T-helper 2 cell treated with Interferon-gamma antibody and Interleukin-4, amounts not matched to agents 5 μg/mL and 100 μg/mL, for 36 hours (primary cell): ENCODE results near the gene TEAD3.

Experiments
- DNase-seq: peaks from one replicate; pipeline ENCODE4 v3.0.0; 2021; ENCODE audit warnings: low spot score
- H3K27ac Mint-ChIP-seq: one replicate; pipeline ENCODE4 v1.8.0; 2021; ENCODE audit warnings: mild to moderate bottlenecking, mixed read lengths
- H3K27me3 Mint-ChIP-seq: one replicate; pipeline ENCODE4 v1.8.0; 2021; ENCODE audit warnings: low read depth, mixed read lengths
- H3K36me3 Mint-ChIP-seq: one replicate; pipeline ENCODE4 v1.8.0; 2021; ENCODE audit warnings: low read depth, mixed read lengths
- H3K4me1 Mint-ChIP-seq: one replicate; pipeline ENCODE4 v1.8.0; 2021; ENCODE audit warnings: low read depth, mixed read lengths
- H3K4me3 Mint-ChIP-seq: one replicate; pipeline ENCODE4 v1.8.0; 2022; ENCODE audit warnings: mild to moderate bottlenecking, moderate library complexity, mixed read lengths
- H3K9me3 Mint-ChIP-seq: one replicate; pipeline ENCODE4 v1.8.0; 2021; ENCODE audit warnings: mixed read lengths

Gene TEAD3

GRCh38 chr6:35469751-35470662 is 26.9 kb downstream of the TEAD3 start:
- Mint-ChIP-seq H3K27me3 (no peaks in the 10 kb centered on the region), H3K9me3 (no peaks in the 10 kb centered on the region), H3K4me1 (peaks cover 26% of the 10 kb centered on the region), H3K27ac (peak overlapping the region; percentile 73), H3K36me3 (peaks cover 68% of the 10 kb centered on the region), H3K4me3 (peak overlapping the region; percentile 99)
- DNase-seq: no peak

- H3K9me3 Mint-ChIP-seq: no peaks in the 10 kb centered on the region
- H3K4me3 Mint-ChIP-seq: peak overlapping the region; percentile 99
- no peak for DNase-seq
- H3K27me3 Mint-ChIP-seq: no peaks in the 10 kb centered on the region
- peaks cover 72% of the 10 kb centered on the region for H3K36me3 Mint-ChIP-seq
- peak overlapping the region; percentile 99 for H3K27ac Mint-ChIP-seq
- peaks cover 26% of the 10 kb centered on the region for H3K4me1 Mint-ChIP-seq
These were observed 27.7 kb downstream of the TEAD3 start for GRCh38 chr6:35468980-35469750.

- Mint-ChIP-seq H3K9me3 (no peaks in the 10 kb centered on the region), H3K27me3 (no peaks in the 10 kb centered on the region), H3K36me3 (peaks cover 76% of the 10 kb centered on the region), H3K4me1 (peaks cover 26% of the 10 kb centered on the region), H3K27ac (peak within 1 kb of the TSS; percentile 99), H3K4me3 (peak within 1 kb of the TSS; percentile 99)
- DNase-seq: peak; percentile 94
These were observed 28.5 kb downstream of the TEAD3 start, which contains the start of gene RPL10A for GRCh38 chr6:35468181-35468979. TSS of gene RPL10A (plus strand) at chr6:35468401. CDS start at chr6:35468435, 34 bp downstream.

GRCh38 chr6:35465646-35466045 is 31.2 kb downstream of the TEAD3 start:
- no peak overlapping the region for H3K27ac Mint-ChIP-seq
- no peak overlapping the region for H3K4me3 Mint-ChIP-seq
- no peaks in the 10 kb centered on the region for H3K9me3 Mint-ChIP-seq
- peaks cover 63% of the 10 kb centered on the region for H3K36me3 Mint-ChIP-seq
- peaks cover 18% of the 10 kb centered on the region for H3K4me1 Mint-ChIP-seq
- no peak for DNase-seq
- no peaks in the 10 kb centered on the region for H3K27me3 Mint-ChIP-seq

- H3K9me3 Mint-ChIP-seq: no peaks in the 10 kb centered on the region
- no peak overlapping the region for H3K27ac Mint-ChIP-seq
- DNase-seq: no peak
- H3K4me1 Mint-ChIP-seq: peaks cover 7% of the 10 kb centered on the region
- peaks cover 54% of the 10 kb centered on the region for H3K36me3 Mint-ChIP-seq
- H3K27me3 Mint-ChIP-seq: no peaks in the 10 kb centered on the region
- no peak overlapping the region for H3K4me3 Mint-ChIP-seq
These were observed 33.6 kb downstream of the TEAD3 start for GRCh38 chr6:35463292-35463691.

GRCh38 chr6:35461270-35461669 is 35.6 kb downstream of the TEAD3 start:
- Mint-ChIP-seq H3K36me3 (peaks cover 48% of the 10 kb centered on the region), H3K4me3 (no peak overlapping the region), H3K27ac (no peak overlapping the region), H3K4me1 (no peaks in the 10 kb centered on the region), H3K27me3 (no peaks in the 10 kb centered on the region), H3K9me3 (no peaks in the 10 kb centered on the region)
- DNase-seq: no peak

- H3K4me1 Mint-ChIP-seq: peaks cover 11% of the 10 kb centered on the region
- H3K27me3 Mint-ChIP-seq: no peaks in the 10 kb centered on the region
- DNase-seq: no peak
- no peak overlapping the region for H3K27ac Mint-ChIP-seq
- H3K4me3 Mint-ChIP-seq: no peak overlapping the region
- H3K36me3 Mint-ChIP-seq: peaks cover 47% of the 10 kb centered on the region
- no peaks in the 10 kb centered on the region for H3K9me3 Mint-ChIP-seq
These were observed 39.0 kb downstream of the TEAD3 start for GRCh38 chr6:35457907-35458306.

GRCh38 chr6:35454391-35455110 is 42.3 kb downstream of the TEAD3 start:
- H3K27me3 Mint-ChIP-seq: peaks cover 11% of the 10 kb centered on the region
- no peak for DNase-seq
- no peak overlapping the region for H3K27ac Mint-ChIP-seq
- H3K4me1 Mint-ChIP-seq: peaks cover 22% of the 10 kb centered on the region
- no peaks in the 10 kb centered on the region for H3K9me3 Mint-ChIP-seq
- peaks cover 32% of the 10 kb centered on the region for H3K36me3 Mint-ChIP-seq
- peak overlapping the region; percentile 61 for H3K4me3 Mint-ChIP-seq

- no peaks in the 10 kb centered on the region for H3K9me3 Mint-ChIP-seq
- H3K27ac Mint-ChIP-seq: peak overlapping the region; percentile 34
- H3K4me1 Mint-ChIP-seq: peaks cover 26% of the 10 kb centered on the region
- H3K36me3 Mint-ChIP-seq: peaks cover 24% of the 10 kb centered on the region
- H3K27me3 Mint-ChIP-seq: peaks cover 11% of the 10 kb centered on the region
- DNase-seq: no peak
- H3K4me3 Mint-ChIP-seq: peak overlapping the region; percentile 87
These were observed 43.6 kb downstream of the TEAD3 start for GRCh38 chr6:35453236-35453635.

GRCh38 chr6:35452183-35453090 is 44.4 kb downstream of the TEAD3 start, which contains the start of gene FANCE:
TSS of gene FANCE (plus strand) at chr6:35452338. CDS start at chr6:35452546, 208 bp downstream.
- no peaks in the 10 kb centered on the region for H3K9me3 Mint-ChIP-seq
- peaks cover 11% of the 10 kb centered on the region for H3K27me3 Mint-ChIP-seq
- H3K4me1 Mint-ChIP-seq: peaks cover 27% of the 10 kb centered on the region
- H3K36me3 Mint-ChIP-seq: peaks cover 18% of the 10 kb centered on the region
- H3K27ac Mint-ChIP-seq: peak within 1 kb of the TSS; percentile 77
- peak; percentile 97 for DNase-seq
- H3K4me3 Mint-ChIP-seq: peak within 1 kb of the TSS; percentile 87

GRCh38 chr6:35451354-35452182 is 45.3 kb downstream of the TEAD3 start:
- Mint-ChIP-seq H3K27ac (no peak overlapping the region), H3K36me3 (peaks cover 18% of the 10 kb centered on the region)

More at GRCh38 chr6:35451354-35452182, 45.3 kb downstream of the TEAD3 start:
- Mint-ChIP-seq H3K4me1 (peaks cover 27% of the 10 kb centered on the region), H3K9me3 (no peaks in the 10 kb centered on the region), H3K27me3 (peaks cover 11% of the 10 kb centered on the region), H3K4me3 (peak overlapping the region; percentile 85)
- no peak for DNase-seq
